ENCODE data around the gene C2orf92. TPM values are rescaled to one million over a fixed set of nuclear protein-coding genes. Genes with fewer than 3 reads are reported as not detected.

Gene C2orf92
- total RNA-seq, 1 experiment from 2014 or later = 10.2 TPM

- H3K27me3 ChIP-seq (replicated peaks; ENCODE audit: control insufficient read depth, insufficient read depth, low read length) = no peaks in the 10 kb centered on the region
- H3K4me1 ChIP-seq = peaks cover 23% of the 10 kb centered on the region
- H3K36me3 ChIP-seq (ENCODE audit: control insufficient read depth, insufficient read depth, low read length) = no peaks in the 10 kb centered on the region
- H3K9me3 Mint-ChIP-seq (ENCODE audit: unreplicated experiment) = no peaks in the 10 kb centered on the region
- H3K4me1 Mint-ChIP-seq (ENCODE audit: low read depth, unreplicated experiment) = peaks cover 8% of the 10 kb centered on the region
- intact Hi-C loops (cut with micrococcal nuclease; ENCODE audit: unreplicated experiment) = no loop called here
- DNase-seq = no peak
- no peak overlapping the region for H3K4me3 Mint-ChIP-seq (ENCODE audit: unreplicated experiment)
- ChIA-PET POLR2A (no interaction called here), CTCF (interaction anchor here (3.6 kb wide), 1 partner anchor 105 kb away, joined by 42 read pairs; the partner anchor contains the start of gene ANKRD36B)
- no peaks in the 10 kb centered on the region for H3K9me3 ChIP-seq
- BruUV-seq (replicated peaks) = no TSS peak
- no peaks in the 10 kb centered on the region for H3K27me3 Mint-ChIP-seq (ENCODE audit: insufficient read depth, unreplicated experiment)
- H3K27ac Mint-ChIP-seq (ENCODE audit: unreplicated experiment) = no peak overlapping the region
- H3K36me3 Mint-ChIP-seq (ENCODE audit: insufficient read depth, unreplicated experiment) = no peaks in the 10 kb centered on the region
- no peak overlapping the region for H3K4me3 ChIP-seq (ENCODE audit: low read depth, low read length)
- no peak for TF ChIP-seq CTCF (IDR thresholded peaks at IDR 0.05; ENCODE audit: insufficient read depth in 1 of 2, low read depth in 1 of 2, low read length in 1 of 2, severe bottlenecking in 1 of 2, unreplicated experiment in 1 of 2)
Measured at GRCh38 chr2:97695744-97696143, 26.2 kb downstream of the C2orf92 start.

GRCh38 chr2:97697252-97698235, 28.0 kb downstream of the C2orf92 start:
- no peaks in the 10 kb centered on the region for H3K9me3 Mint-ChIP-seq (ENCODE audit: unreplicated experiment)
- peak; percentile 86 to 91 for DNase-seq
- Histone ChIP-seq H3K27me3 (replicated peaks; ENCODE audit: control insufficient read depth, insufficient read depth, low read length) (no peaks in the 10 kb centered on the region), H3K36me3 (ENCODE audit: control insufficient read depth, insufficient read depth, low read length) (no peaks in the 10 kb centered on the region), H3K4me3 (ENCODE audit: low read depth, low read length) (no peak overlapping the region), H3K9me3 (no peaks in the 10 kb centered on the region), H3K4me1 (peaks cover 18% of the 10 kb centered on the region)
- no peaks in the 10 kb centered on the region for H3K36me3 Mint-ChIP-seq (ENCODE audit: insufficient read depth, unreplicated experiment)
- TF ChIP-seq CTCF (IDR thresholded peaks at IDR 0.05; ENCODE audit: insufficient read depth in 1 of 2, low read depth in 1 of 2, low read length in 1 of 2, severe bottlenecking in 1 of 2, unreplicated experiment in 1 of 2) = peak; percentile 92 to 94
- ChIA-PET CTCF (interaction anchor here (0.7 to 4.1 kb wide), 8 partner anchors 34 to 687 kb away, joined by 3 to 42 read pairs (median 6); partner anchors contain the start of genes ACTR1B, ANKRD36B and COX5B), POLR2A (interaction anchor here (0.8 kb wide), 1 partner anchor 52 kb away, joined by 3 read pairs; no protein-coding TSS in a partner anchor)
- intact Hi-C loops (cut with micrococcal nuclease; ENCODE audit: unreplicated experiment) = loop anchor here (1.0 kb wide), 2 partner anchors 33 to 47 kb away; partner anchors contain the start of gene ACTR1B
- peaks cover 8% of the 10 kb centered on the region for H3K4me1 Mint-ChIP-seq (ENCODE audit: low read depth, unreplicated experiment)
- H3K27me3 Mint-ChIP-seq (ENCODE audit: insufficient read depth, unreplicated experiment) = no peaks in the 10 kb centered on the region
- no TSS peak for BruUV-seq (replicated peaks)
- no peak overlapping the region for H3K27ac Mint-ChIP-seq (ENCODE audit: unreplicated experiment)
- H3K4me3 Mint-ChIP-seq (ENCODE audit: unreplicated experiment) = no peak overlapping the region

- Histone ChIP-seq H3K9me3 (no peaks in the 10 kb centered on the region), H3K4me1 (peaks cover 18% of the 10 kb centered on the region), H3K36me3 (ENCODE audit: control insufficient read depth, insufficient read depth, low read length) (no peaks in the 10 kb centered on the region), H3K27me3 (replicated peaks; ENCODE audit: control insufficient read depth, insufficient read depth, low read length) (no peaks in the 10 kb centered on the region), H3K4me3 (ENCODE audit: low read depth, low read length) (no peak overlapping the region)
- DNase-seq = no peak
- no TSS peak for BruUV-seq (replicated peaks)
- Mint-ChIP-seq H3K4me3 (ENCODE audit: unreplicated experiment) (no peak overlapping the region), H3K9me3 (ENCODE audit: unreplicated experiment) (no peaks in the 10 kb centered on the region), H3K36me3 (ENCODE audit: insufficient read depth, unreplicated experiment) (no peaks in the 10 kb centered on the region), H3K27ac (ENCODE audit: unreplicated experiment) (no peak overlapping the region), H3K4me1 (ENCODE audit: low read depth, unreplicated experiment) (peaks cover 8% of the 10 kb centered on the region), H3K27me3 (ENCODE audit: insufficient read depth, unreplicated experiment) (no peaks in the 10 kb centered on the region)
- POLR2A ChIA-PET = no interaction called here
- intact Hi-C loops (cut with micrococcal nuclease; ENCODE audit: unreplicated experiment) = no loop called here
- CTCF ChIA-PET = interaction anchor here (0.8 to 4.1 kb wide), 9 partner anchors 35 to 688 kb away, joined by 3 to 42 read pairs (median 6); partner anchors contain the start of genes ACTR1B, ANKRD36B and COX5B
- TF ChIP-seq CTCF (IDR thresholded peaks at IDR 0.05; ENCODE audit: insufficient read depth in 1 of 2, low read depth in 1 of 2, low read length in 1 of 2, severe bottlenecking in 1 of 2, unreplicated experiment in 1 of 2) = no peak
Measured at GRCh38 chr2:97698530-97698929, 29.0 kb downstream of the C2orf92 start.

All from Caco-2 (cell line).